Right lobe of liver (tissue), 4 donors: ENCODE measurements around the gene HSPE1.

Experiments used
- POLR2A ChIP-seq: fragments of 450-650 bp; IDR thresholded peaks from one replicate; pipeline ENCODE4 v1.6.1; 2017; ENCODE audit warnings: antibody characterized with exemption, mild to moderate bottlenecking
- TF ChIP-seq, protein P1 (sequence below), 4 donors: fragments of 200-600 bp in 3 of 4; fragments of 450-650 bp in 1 of 4; IDR thresholded peaks; one replicate each; pipeline versions ENCODE4 v1.5.1 to v1.8.0; 2016 to 2022; ENCODE audit warnings: antibody characterized with exemption in 4 of 4, mild to moderate bottlenecking in 2 of 4
- donor health status: DM: no; HTN: no; CAD: no.
- donor health status: DM: no; HTN: no; CAD: no.
- donor health status: DM: no; HTN: yes; CAD: no.

DNA sequence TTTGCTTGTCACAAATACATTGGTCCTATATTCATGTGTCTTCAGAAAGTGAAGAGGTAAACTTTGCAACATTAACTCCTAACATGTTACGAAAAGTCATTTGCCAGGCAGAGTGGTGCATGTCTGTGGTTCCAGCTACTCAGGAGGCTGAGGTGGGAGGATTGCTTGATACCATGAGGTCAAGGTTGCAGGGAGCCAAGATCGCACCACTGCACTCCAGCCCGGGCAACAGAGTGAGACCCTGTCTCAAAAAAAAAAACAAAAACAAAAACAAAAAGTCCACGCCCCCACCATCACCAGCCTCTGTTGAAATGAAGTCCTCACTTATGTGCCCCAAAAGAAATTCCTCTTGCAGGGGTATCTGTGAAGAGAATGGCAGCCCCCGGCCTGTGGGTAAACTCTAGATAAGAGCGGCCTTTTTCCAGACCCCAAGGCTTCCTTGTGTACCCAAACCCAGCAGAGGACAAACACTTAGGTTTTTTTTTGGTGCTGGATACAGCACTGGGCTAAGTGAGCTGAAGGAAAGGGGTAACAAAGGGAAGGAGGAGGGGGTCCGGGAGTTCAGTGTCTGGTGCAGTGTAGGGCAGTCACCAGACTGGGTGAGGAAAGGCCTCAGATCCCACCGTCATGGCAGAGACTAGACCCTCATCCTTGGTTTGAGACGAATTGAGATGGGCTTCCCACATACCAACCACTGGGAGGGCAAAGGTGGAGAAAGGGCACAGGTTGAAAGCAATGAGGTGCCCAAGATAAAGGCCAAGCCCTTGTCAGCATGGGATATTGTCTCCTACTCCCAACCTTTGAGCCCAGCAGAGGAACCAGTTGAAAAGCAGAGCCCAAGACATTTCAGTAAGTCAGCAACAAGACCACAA, 19.8 kb upstream of the HSPE1 start:
- TF ChIP-seq, protein P1, sequence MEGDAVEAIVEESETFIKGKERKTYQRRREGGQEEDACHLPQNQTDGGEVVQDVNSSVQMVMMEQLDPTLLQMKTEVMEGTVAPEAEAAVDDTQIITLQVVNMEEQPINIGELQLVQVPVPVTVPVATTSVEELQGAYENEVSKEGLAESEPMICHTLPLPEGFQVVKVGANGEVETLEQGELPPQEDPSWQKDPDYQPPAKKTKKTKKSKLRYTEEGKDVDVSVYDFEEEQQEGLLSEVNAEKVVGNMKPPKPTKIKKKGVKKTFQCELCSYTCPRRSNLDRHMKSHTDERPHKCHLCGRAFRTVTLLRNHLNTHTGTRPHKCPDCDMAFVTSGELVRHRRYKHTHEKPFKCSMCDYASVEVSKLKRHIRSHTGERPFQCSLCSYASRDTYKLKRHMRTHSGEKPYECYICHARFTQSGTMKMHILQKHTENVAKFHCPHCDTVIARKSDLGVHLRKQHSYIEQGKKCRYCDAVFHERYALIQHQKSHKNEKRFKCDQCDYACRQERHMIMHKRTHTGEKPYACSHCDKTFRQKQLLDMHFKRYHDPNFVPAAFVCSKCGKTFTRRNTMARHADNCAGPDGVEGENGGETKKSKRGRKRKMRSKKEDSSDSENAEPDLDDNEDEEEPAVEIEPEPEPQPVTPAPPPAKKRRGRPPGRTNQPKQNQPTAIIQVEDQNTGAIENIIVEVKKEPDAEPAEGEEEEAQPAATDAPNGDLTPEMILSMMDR (IDR thresholded peaks at IDR 0.05) = no peak
- TF ChIP-seq POLR2A = no peak
